GM21717 (cell line): ENCODE measurements around the gene LIN28B.
"Not testable (repeated sequence)": the region's sequence is repeated elsewhere in the genome, so short reads cannot be mapped to it uniquely, and the experiment has no call there.

ENCODE experiments used
- ATAC-seq: cut with Tn5 transposase; IDR thresholded peaks from one replicate; pipeline ENCODE4 v1.9.1; 2021; ENCODE audit warnings: mild to moderate bottlenecking, moderate library complexity; ENCODE audit not compliant: unreplicated experiment

The LIN28B gene

DNA sequence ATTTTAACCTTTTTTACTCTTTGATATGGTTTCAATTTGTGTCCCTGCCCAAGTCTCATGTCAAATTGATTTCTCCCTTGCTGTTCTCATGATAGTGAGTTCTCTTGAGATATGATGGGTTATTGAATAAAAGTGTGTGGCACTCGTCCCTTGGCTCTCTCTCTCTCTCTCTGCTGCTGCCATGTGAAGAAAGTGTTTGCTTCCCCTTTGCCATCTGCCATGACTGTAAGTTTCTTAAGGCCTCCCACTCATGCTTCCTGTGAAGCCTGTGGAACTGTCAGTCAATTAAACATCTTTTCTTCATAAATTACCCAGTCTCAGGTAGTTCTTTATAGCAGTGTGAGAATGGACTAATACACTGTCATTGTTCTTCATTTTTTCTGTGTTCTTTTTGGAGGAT is 48.5 kb downstream of the LIN28B start:
- ATAC-seq: no peak

DNA sequence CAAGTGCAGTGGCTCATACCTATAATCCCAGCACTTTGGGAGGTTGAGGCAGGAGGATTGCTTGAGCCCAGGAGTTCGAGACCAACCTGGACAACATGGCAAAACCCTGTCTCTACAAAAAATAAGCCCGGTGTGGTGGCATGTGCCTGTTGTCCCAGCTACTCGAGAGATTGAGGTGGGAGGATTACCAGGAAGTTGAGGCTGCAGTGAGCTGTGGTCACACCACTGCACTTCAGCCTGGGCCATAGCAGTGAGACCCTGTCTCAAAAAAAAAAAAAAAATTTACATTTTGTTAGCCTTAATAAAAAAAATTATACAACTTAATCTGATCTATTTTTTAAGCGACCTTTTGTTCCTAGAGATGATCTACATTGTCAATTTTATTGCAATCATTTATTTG is 56.6 kb downstream of the LIN28B start:
- not testable (repeated sequence) for ATAC-seq

DNA sequence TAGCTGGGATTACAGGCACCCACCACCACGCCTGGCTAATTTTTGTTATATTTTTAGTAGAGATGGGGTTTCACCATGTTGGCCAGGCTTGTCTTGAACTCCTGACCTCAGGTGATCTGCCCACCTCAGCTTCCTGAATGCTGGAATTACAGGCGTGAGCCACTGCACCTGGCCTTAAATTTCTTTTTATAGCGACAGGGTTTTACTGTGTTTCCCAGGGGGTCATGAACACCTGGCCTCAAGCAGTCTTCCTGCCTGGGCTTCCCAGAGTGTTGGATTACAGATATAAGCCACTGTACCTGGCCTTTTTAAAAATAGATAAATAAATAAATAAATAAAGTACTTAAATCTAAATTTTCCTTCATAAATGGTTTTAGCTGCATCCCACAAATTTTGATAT is 57.5 kb downstream of the LIN28B start:
- no peak for ATAC-seq

DNA sequence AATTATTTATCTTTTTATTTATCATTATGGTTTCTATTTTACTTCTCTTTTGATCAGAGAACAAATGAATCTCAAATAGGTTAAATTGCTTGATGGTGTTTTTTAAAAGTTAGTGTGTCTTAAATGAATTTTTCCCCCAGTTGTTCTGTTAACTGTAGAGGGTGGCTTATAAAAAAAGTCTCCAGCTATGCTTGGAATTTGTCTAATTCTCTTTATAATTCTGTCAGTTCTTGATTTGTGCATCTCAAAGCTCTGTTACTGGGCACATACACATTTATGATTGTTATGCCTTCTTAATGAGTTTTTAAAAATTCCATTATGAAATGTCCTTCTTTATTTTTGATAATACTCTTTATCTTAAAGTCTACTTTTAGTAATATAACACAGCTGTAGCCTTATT is 58.0 kb downstream of the LIN28B start:
- no peak for ATAC-seq

DNA sequence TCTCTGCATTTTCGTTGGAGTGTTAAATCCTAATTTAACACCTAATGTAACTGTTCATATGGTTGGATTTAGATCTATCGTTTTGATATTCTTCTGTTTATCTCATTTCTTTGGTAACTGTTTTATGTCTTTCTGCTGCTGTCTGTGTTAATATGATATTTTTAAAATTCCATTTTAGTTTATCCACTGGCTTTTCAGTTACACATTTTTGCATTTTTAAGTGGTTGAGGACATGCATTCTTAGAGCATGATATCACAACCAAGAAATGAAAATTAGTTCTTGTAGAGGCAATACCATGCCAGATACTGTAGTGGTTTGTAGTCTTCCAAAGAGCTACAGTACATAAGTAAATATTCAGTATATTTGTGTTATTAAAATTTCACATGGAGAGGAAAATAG is 58.6 kb downstream of the LIN28B start:
- no peak for ATAC-seq

DNA sequence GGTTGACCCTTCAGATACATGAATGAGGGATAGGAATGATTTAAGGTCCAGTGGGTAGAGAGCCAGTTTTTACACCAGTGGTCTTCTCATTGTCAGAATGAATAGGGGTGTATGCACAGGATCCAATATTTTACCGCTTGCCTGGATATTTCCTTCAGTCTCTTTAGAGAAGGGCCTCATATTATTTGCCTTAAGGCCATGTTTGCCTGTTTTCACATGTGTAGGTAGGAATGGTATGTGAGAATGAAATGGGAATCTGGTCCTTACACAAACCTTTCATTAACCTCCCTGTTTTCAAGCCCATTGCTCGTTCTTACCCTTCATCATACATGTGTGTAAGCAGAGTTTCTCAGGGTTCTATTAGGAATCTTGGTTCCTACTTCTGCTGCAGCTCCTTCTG is 62.4 kb downstream of the LIN28B start:
- ATAC-seq: no peak

DNA sequence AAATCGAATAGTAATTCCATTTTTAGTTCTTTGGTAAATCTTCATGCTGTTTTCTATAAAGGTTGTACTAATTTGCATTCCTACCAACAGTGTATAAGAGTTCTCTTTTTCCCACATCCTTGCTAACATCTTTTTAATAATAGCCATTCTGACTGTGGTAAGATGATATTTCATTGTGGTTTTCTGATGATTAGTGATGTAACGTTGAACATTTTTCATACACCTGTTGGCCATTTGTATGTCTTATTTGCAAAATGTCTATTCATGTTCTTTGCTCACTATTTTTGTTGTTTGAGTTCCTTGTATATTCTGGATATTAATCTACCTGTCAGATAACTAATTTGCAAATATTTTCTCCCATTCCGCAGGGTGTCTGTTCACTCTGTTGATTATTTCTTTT is 64.5 kb downstream of the LIN28B start:
- no peak for ATAC-seq

DNA sequence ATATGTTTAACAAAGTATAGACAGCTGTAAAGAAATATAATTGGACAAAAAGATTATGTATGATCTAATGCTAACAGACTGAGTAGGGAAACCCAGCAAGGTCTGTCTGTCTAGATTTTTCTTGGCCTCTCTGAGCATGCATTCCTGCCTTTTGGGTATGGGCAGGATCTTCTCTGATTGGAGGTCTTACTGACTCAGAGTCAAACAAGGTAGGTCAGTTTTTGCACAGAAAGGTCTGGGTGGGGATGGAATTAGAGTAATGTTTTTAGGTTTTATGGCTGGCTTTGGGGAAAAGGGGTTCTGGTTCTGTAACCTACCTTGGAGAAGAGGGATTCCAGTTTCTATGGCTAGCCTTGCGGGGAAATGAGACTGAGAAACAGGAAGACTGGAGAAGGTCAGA is 65.5 kb downstream of the LIN28B start:
- no peak for ATAC-seq

DNA sequence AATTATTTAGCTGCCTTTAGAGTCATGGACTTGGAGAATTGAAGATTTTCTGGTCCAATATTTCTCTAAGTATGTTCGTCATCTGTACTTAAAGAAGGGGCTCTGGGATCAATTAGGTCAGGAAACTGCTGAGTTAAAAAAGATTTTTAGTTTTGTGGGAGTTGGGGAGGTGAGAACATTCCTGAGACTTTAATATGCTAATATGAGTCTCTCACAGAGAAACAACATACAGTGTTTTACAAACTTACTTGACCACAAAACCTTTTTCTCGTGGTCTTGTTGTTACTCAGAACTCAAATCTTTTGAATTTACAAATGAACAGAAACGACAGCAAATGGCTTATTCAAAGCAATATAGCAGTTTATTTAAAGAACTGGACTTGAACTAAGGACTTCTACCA is 67.9 kb downstream of the LIN28B start:
- no peak for ATAC-seq

DNA sequence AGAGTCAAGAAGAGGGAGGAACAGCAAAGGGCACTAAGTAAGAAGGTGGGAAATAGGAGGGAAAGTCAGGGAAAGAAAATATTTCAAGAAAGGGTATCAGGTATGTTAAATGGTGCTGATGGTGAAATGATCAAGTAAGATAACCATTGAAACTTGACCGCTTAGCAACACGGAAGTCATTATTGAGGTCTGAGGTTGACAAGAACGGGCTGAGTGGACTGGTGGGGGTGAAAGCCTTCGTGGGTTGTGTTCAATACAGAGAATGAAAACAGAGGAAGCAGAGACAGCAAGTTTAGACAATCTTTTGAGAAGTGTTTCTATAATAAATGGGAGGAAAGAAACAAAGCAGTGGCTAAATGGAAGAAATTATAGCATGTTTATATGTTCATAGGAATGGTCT is 72.0 kb downstream of the LIN28B start:
- ATAC-seq: no peak

DNA sequence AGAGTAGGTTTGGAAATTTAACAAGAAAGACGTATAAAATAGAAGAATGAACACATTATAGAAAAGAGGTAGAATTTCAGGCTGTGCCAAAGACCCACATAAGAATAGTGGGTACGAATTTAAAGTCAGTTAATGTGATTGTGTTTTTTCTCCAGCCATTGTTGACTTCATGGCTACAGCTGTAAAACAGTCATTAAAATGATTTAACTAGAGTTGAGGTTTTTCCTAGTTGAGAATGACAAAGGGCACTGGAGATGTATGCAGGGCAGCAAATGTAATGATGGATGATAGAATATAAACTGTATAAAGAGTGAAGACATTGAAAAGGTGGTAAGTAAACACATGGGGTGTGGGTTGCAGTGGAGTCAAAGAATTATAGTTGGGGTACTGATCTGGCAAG is 72.7 kb downstream of the LIN28B start:
- no peak for ATAC-seq

DNA sequence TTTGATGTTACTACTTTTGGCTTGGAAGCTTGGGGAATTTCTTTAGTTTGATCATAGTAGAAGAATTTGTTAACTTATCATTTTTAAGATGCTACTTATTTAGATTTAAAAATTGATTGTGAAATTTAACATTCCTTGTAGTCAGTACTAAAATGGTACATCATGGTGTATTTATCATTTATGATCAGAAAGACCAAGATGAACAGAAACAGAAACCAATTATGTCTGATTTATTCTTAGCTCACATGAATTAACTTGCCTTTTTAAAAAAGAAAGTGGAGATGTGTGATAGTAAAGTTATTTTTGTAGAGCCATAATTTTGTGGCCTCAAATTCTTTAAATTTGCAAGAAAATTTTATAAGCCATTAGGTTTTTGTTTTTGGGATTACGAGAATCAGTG is 77.6 kb downstream of the LIN28B start:
- ATAC-seq: no peak

DNA sequence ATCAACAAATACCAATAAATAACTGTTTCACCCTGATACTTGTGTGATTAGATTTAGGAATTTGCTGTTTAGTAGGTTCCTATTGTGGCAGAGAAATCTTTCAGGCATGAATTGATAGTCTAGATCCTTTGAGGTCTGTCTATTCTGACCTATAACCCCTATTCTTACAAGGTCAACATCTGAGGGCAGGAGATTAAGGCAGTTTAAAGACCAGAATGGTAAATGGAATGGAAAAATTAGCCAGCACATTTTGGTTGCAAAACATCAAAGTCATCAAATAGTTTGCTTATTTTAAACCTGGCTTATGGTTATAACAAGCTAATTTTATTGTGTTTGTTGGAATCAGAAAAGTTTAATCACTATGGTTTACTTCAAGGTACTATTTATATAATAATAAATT is 78.4 kb downstream of the LIN28B start:
- ATAC-seq: no peak

DNA sequence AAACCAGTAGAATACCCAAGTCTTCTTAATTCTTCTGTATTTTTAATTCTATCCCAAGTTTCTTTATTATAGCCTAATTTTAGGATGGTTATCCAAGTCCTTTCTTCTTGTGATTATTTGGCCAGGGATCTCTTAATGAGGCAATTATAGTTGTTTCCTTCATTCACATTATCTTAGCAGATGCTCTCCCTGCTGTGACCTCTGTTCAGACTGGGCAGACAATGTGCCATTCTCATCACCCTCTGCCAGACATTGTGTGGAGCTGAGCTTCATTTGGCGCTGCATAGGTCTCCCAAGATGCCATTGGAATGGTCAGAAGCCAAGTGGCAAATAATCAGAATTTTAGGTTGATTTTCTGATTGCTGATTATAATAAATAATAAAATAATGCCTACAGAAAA is 79.4 kb downstream of the LIN28B start:
- no peak for ATAC-seq

DNA sequence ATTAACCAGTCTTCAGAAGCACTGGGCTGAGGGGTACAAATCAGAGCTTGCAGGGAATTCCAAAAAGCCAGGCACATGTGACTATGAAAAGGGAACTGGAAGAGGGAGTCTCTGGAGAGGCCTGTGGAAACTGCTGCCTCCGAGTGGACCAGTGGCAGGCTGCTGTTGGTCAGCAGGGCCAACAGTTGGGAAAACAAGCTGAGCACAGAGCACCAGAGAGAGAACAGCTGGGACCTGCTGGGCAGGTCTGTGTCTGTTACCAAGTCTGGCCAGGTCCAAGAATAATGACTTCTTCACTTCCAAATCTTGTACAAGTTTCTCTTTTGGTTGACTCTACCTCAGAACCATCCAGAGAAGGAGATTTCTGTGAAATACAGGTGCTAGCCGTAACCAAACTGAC is 81.4 kb downstream of the LIN28B start:
- no peak for ATAC-seq

DNA sequence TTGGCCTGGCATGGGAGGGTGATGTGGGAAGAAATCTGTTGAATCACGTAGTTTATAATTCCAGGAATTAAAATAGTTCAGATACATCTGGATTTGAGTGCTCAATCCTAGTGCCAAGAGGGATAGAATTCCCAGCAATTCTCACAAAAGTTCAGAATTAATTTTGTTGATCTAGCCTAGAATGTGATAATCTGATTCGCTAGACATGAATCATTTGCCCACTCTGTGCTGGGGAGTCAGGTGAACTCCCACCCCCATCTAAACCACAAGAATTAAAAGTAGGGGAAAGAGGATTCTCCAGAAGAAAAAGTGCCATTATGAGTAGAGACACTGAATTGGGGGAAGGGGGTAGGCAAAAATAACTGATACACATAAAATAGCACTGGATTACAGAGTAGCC is 85.0 kb downstream of the LIN28B start:
- no peak for ATAC-seq

DNA sequence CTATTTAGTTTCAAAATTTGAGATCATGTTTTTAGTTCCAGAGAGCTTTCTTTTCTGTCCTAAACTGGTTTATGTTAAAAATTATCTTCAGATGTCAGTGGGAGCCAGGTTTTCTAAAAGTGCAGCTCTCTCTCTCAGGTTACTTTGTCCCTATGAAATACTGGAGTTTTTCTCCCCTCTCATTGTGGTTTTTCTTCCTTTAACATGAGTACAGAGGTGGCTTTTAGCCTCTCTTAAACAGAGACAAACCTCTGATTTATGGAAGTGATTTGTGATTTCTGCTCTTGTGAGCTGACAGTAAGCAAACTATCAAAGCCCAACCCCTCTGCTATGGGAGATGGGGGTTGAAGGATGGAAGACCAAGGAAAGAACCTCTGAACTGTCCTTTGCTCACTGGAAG is 85.7 kb downstream of the LIN28B start:
- no peak for ATAC-seq

DNA sequence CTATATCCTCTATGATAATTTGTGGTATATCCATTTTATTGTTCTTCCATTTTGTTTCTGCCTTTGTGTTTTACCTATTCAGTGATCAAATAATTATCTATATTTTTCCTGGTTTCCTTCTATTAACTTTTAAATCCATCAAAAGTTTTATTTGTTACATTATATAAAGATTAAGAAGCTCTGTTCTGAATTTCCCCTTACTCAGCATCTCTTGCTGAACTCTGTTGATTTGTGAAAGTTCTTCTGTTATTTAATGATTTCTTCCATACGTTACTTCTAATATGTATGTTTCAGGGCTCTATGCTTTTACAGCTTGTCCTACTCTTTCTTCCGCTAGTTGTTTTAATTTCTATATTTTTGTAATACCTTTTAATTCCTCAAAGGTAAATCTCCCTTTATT is 87.1 kb downstream of the LIN28B start:
- no peak for ATAC-seq

DNA sequence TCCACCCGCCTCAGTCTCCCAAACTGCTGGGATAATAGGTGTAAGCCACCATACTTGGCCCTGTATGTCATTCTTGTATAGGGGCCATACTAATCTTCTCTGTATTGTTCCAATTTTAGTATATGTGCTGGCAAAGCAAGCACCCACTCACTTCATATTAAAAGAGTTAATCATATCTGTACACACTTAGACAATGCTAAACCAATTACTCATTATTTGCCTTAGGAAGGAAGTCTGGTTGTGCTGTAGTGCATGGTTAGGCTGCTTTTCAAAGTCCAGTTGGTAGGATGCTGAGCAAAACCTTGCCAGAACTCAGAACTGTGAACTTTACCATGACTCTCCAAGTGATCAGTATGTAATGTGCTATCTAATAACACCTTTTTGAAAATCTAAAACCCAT is 88.6 kb downstream of the LIN28B start:
- ATAC-seq: no peak

DNA sequence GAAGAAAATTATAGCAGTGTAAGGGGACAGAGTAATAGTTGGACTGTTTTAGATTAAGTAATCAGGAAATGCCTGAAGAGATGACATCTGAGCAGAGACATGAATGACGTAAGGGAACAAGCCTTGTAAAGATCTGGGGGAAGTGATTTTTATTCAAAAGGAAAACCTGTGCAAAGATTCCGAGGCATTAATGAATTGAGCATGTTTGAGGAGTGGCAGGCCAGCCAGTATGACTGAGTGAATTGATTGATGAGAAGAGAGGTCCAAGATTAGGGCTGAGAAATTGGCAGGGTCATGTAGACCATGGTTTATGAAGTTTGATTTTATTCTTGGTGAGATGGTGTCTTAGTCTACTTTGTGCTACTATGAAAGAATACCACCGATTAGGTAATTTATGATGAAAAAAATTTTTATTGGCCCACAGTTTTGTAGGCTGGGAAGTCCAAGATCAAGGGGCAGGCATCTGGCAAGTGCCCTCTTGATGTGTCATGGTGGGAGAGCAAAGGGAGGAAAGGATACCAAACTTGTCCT is 95.1 kb downstream of the LIN28B start:
- no peak for ATAC-seq

DNA sequence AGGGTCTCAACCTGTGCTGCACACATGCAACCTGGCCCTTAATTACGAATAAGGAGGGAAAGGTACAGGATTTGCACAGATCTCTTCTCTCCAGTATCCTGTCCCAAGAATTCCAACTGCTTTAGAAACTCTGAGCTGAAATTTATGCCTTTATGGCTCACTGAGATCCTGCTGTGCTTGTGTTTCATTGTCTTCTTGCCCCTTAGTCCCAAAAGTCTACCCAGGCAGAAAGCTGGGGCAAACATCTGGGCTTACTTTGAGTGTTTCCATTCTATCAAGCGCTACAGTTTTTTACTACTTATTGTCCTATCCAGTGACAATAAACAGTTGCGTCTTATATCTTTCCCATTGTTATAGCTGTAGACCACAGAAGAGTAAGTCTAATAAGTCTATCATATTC is 99.7 kb downstream of the LIN28B start:
- ATAC-seq: no peak

DNA sequence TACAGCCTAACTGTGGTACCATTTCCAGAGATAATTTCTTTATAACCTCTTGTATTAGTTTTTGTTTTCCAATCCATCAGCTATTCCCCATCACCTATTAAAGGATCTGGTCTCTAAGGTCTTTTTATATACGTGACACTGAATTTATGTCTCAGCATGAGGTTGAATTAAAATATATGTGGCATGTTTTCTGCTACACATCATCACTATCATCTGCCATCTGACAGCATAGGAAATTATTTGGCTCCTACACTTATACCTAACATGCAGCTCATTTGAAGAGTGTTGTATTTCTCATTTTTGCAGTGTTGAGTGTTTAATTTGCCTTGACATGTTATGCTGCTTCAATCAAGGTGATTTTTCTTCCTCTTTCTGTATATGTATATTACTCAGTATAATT is 100.3 kb downstream of the LIN28B start:
- no peak for ATAC-seq

DNA sequence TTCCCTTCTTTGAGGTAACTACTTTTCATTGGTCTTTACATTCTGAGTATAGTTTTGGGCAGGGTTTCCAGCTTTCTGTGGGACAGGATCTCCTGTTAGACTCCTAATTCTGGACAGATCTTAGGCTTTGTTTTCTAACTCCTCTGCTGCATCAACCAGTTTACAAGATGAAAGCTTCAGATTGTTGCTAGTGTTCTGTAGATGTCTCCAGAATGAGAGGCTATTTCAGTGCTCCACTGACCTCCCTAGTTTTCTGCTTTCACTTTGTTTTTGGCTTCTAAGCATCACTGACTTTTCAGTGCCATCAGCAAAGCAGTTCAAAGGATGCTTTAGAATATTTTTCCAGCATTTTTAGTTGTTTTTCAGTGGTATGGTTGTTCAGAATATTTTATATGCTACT is 101.4 kb downstream of the LIN28B start:
- no peak for ATAC-seq

DNA sequence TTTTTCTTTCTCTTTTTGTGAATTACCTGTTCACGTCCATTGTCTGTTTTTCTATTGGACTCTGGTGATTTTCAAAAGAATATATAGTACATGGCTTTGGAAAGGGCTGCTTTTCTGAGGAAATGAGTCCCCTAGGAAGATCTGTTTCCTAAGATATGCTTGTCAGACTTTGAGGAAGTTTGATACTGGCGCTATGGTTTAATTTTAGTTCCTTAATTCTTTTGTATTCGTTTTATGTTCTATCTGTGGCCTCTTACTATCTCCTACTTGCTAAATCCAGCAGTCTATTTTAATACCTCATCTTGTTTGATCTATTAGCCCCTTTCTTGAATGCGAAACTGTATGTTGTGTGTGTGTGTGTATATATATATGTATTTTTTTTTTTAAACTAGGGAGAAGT is 101.9 kb downstream of the LIN28B start:
- ATAC-seq: no peak
